GM12892 (cell line): Measurements from ENCODE around the gene ACVR1.

ENCODE experiments used
- POLR2A ChIP-seq: IDR thresholded peaks from 2 replicates; pipeline ENCODE4 v1.6.1; 2011; ENCODE audit warnings: low read depth, low read length, control low read depth
- POLR2AphosphoS5 ChIP-seq: IDR thresholded peaks from 2 replicates; pipeline ENCODE4 v1.6.1; 2011; ENCODE audit warnings: low read depth, low read length, control low read depth

DNA sequence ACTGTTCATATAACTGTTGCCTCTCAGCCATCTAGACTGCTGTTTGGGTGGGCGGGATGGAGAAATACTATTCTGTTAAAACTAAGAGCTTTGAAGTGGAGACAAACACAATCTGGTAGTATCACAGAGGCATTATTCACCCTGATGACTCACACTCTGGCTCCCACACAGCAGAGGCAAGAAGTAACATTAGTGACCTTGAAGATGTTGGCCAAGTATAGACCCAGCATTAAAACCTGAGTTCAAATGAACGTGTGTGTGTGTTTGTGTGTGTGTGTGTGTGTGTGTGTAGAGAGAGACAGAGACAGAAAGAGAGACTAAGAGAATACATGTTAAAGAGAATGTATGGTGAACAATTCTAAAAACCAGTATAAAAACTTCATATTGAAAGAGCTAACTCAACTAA is 22.5 kb upstream of the ACVR1 start:
- no peak for TF ChIP-seq POLR2A
- no peak for TF ChIP-seq POLR2AphosphoS5
